ENCODE data around the gene UGT1A1. TPM values are rescaled to one million over a fixed set of nuclear protein-coding genes. Genes with fewer than 3 reads are reported as not detected.

The UGT1A1 gene
- total RNA-seq, 2 donors from 2014 or later = 0.11 to 0.32 TPM

- 80% methylated on average over 9 of the region's 9 CpGs for WGBS
- H3K27ac ChIP-seq = no peak overlapping the region
- H3K4me1 ChIP-seq (replicated peaks) = no peaks in the 10 kb centered on the region
- no peaks in the 10 kb centered on the region for H3K9me3 ChIP-seq
- H3K27me3 ChIP-seq (replicated peaks; ENCODE audit: insufficient read depth) = no peaks in the 10 kb centered on the region
- H3K4me3 ChIP-seq = no peak overlapping the region
- intact Hi-C loops (cut with DNase I) = no loop called here
- H3K36me3 ChIP-seq = no peaks in the 10 kb centered on the region
- TF ChIP-seq POLR2A (IDR thresholded peaks at IDR 0.05) (no peak), POLR2AphosphoS5 (IDR thresholded peaks at IDR 0.05) (no peak), CTCF (IDR thresholded peaks at IDR 0.05) (no peak)
- DNase-seq (ENCODE audit: low spot score) = no peak
These were observed 36.2 kb downstream of the UGT1A1 start for GRCh38 chr2:233796254-233796653.

- no peak overlapping the region for H3K27ac ChIP-seq
- no peaks in the 10 kb centered on the region for H3K27me3 ChIP-seq (replicated peaks; ENCODE audit: insufficient read depth)
- H3K36me3 ChIP-seq = no peaks in the 10 kb centered on the region
- DNase-seq (ENCODE audit: low spot score) = no peak
- 78% methylated on average over 14 of the region's 14 CpGs for WGBS
- no peaks in the 10 kb centered on the region for H3K4me1 ChIP-seq (replicated peaks)
- no peak overlapping the region for H3K4me3 ChIP-seq
- H3K9me3 ChIP-seq = no peaks in the 10 kb centered on the region
- no peak for TF ChIP-seq CTCF (IDR thresholded peaks at IDR 0.05)
- no peak for TF ChIP-seq POLR2AphosphoS5 (IDR thresholded peaks at IDR 0.05)
- no peak for TF ChIP-seq POLR2A (IDR thresholded peaks at IDR 0.05)
- intact Hi-C loops (cut with DNase I) = no loop called here
These were observed 38.4 kb downstream of the UGT1A1 start for GRCh38 chr2:233798335-233799086.

- TF ChIP-seq CTCF (IDR thresholded peaks at IDR 0.05) = no peak
- TF ChIP-seq POLR2A (IDR thresholded peaks at IDR 0.05) = no peak
- TF ChIP-seq POLR2AphosphoS5 (IDR thresholded peaks at IDR 0.05) = no peak
- 64% methylated on average over 7 of the region's 7 CpGs for WGBS
- Histone ChIP-seq H3K27me3 (replicated peaks; ENCODE audit: insufficient read depth) (no peaks in the 10 kb centered on the region), H3K9me3 (no peaks in the 10 kb centered on the region), H3K4me3 (no peak overlapping the region), H3K4me1 (replicated peaks) (no peaks in the 10 kb centered on the region), H3K27ac (no peak overlapping the region), H3K36me3 (no peaks in the 10 kb centered on the region)
- intact Hi-C loops (cut with DNase I) = no loop called here
- no peak for DNase-seq (ENCODE audit: low spot score)
These were observed 39.1 kb downstream of the UGT1A1 start for GRCh38 chr2:233799087-233799665.

GRCh38 chr2:233799716-233800115 is 39.6 kb downstream of the UGT1A1 start:
- H3K9me3 ChIP-seq = no peaks in the 10 kb centered on the region
- H3K27ac ChIP-seq = no peak overlapping the region
- DNase-seq (ENCODE audit: low spot score) = no peak
- H3K4me1 ChIP-seq (replicated peaks) = no peaks in the 10 kb centered on the region
- H3K4me3 ChIP-seq = no peak overlapping the region
- H3K36me3 ChIP-seq = no peaks in the 10 kb centered on the region
- TF ChIP-seq POLR2AphosphoS5 (IDR thresholded peaks at IDR 0.05) (no peak), POLR2A (IDR thresholded peaks at IDR 0.05) (no peak), CTCF (IDR thresholded peaks at IDR 0.05) (no peak)
- no peaks in the 10 kb centered on the region for H3K27me3 ChIP-seq (replicated peaks; ENCODE audit: insufficient read depth)
- WGBS = 53% methylated on average over 5 of the region's 5 CpGs
- intact Hi-C loops (cut with DNase I) = no loop called here

GRCh38 chr2:233800208-233800607 is 40.1 kb downstream of the UGT1A1 start:
- WGBS = 89% methylated on average over 7 of the region's 7 CpGs
- no peaks in the 10 kb centered on the region for H3K27me3 ChIP-seq (replicated peaks; ENCODE audit: insufficient read depth)
- intact Hi-C loops (cut with DNase I) = no loop called here
- DNase-seq (ENCODE audit: low spot score) = no peak
- no peaks in the 10 kb centered on the region for H3K4me1 ChIP-seq (replicated peaks)
- no peaks in the 10 kb centered on the region for H3K9me3 ChIP-seq
- TF ChIP-seq POLR2AphosphoS5 (IDR thresholded peaks at IDR 0.05) (no peak), CTCF (IDR thresholded peaks at IDR 0.05) (no peak), POLR2A (IDR thresholded peaks at IDR 0.05) (no peak)
- no peak overlapping the region for H3K27ac ChIP-seq
- no peaks in the 10 kb centered on the region for H3K36me3 ChIP-seq
- H3K4me3 ChIP-seq = no peak overlapping the region

Data from prostate gland (tissue), 2 donors.